NCI-H2171 (cell line): ENCODE measurements around the gene GNMT.
"Not testable (repeated sequence)": the region's sequence is repeated elsewhere in the genome, so short reads cannot be mapped to it uniquely, and the experiment has no call there.

Experiments used
- DNase-seq: peaks from one replicate; lab custom pipeline; 2025; lab: John Stamatoyannopoulos, UW

Gene GNMT

GRCh38 chr6:42941356-42941755, 19.2 kb upstream of the GNMT start:
- DNase-seq, result not testable (repeated sequence)

- no peak for DNase-seq
Observed at GRCh38 chr6:42942444-42942843, 18.1 kb upstream of the GNMT start.

- DNase-seq, result no peak
Observed at GRCh38 chr6:42947950-42948349, 12.6 kb upstream of the GNMT start.

GRCh38 chr6:42952389-42952788, 8.2 kb upstream of the GNMT start:
- DNase-seq, result no peak

- not testable (repeated sequence) for DNase-seq
Observed at GRCh38 chr6:42954405-42954804, 6.1 kb upstream of the GNMT start.

GRCh38 chr6:42958125-42958524, 2.4 kb upstream of the GNMT start:
- DNase-seq, result no peak

- no peak for DNase-seq
Observed at GRCh38 chr6:42959917-42960242, 674 bp upstream of the GNMT start.

GRCh38 chr6:42961020-42961470, 491 bp downstream of the GNMT start:
- DNase-seq, result no peak

GRCh38 chr6:42962096-42962495, 1.5 kb downstream of the GNMT start:
- no peak for DNase-seq

- DNase-seq, result peak; percentile 97
Observed at GRCh38 chr6:42962502-42963178, 2.1 kb downstream of the GNMT start.

- DNase-seq, result no peak
Observed at GRCh38 chr6:42963179-42963854, 2.8 kb downstream of the GNMT start.

GRCh38 chr6:42963855-42964605, 3.5 kb downstream of the GNMT start:
- no peak for DNase-seq

- DNase-seq, result no peak
Observed at GRCh38 chr6:42966571-42966970, 6.0 kb downstream of the GNMT start.

- DNase-seq, result no peak
Observed at GRCh38 chr6:42967228-42967627, 6.7 kb downstream of the GNMT start.

- no peak for DNase-seq
Observed at GRCh38 chr6:42968126-42968701, 7.7 kb downstream of the GNMT start.

- DNase-seq, result no peak
Observed at GRCh38 chr6:42968783-42969182, 8.2 kb downstream of the GNMT start.

- no peak for DNase-seq
Observed at GRCh38 chr6:42969431-42969830, 8.9 kb downstream of the GNMT start.

- no peak for DNase-seq
Observed at GRCh38 chr6:42969934-42970333, 9.4 kb downstream of the GNMT start.

- no peak for DNase-seq
Observed at GRCh38 chr6:42970871-42971612, 10.5 kb downstream of the GNMT start.

GRCh38 chr6:42971746-42972327, 11.3 kb downstream of the GNMT start:
- no peak for DNase-seq

GRCh38 chr6:42973926-42974325, 13.4 kb downstream of the GNMT start:
- DNase-seq, result no peak
